ENCODE results near the gene PRKAG1.

GRCh38 chr12:49026678-49027480, 8.3 kb upstream of the PRKAG1 start:
- TF ChIP-seq CTCF (conservative IDR thresholded peaks at IDR 0.05; ENCODE audit: low read length) (no peak), EZH2phosphoT487 (IDR thresholded peaks at IDR 0.05; ENCODE audit: borderline replicate concordance, low read depth, low read length) (no peak)

All from OCI-LY7 (cell line).